D341Med (cell line): ENCODE data around the gene CUEDC1.

Experiments
- DNase-seq: peaks from one replicate; pipeline ENCODE4 v3.0.0; 2012; ENCODE audit warnings: low spot score

Gene CUEDC1

GRCh38 chr17:57955183-57955931, at the start of gene CUEDC1:
TSS of gene CUEDC1 (minus strand) at chr17:57955412. CDS start at chr17:57885564, 69,848 bp downstream.
- peak; percentile 92 for DNase-seq

GRCh38 chr17:58004060-58004459, 48.8 kb upstream of the CUEDC1 start:
- DNase-seq = no peak

- DNase-seq = no peak
Observed at GRCh38 chr17:58002973-58003372, 47.8 kb upstream of the CUEDC1 start.

GRCh38 chr17:58002154-58002948, 47.1 kb upstream of the CUEDC1 start:
- DNase-seq = no peak

- no peak for DNase-seq
Observed at GRCh38 chr17:58001461-58002124, 46.4 kb upstream of the CUEDC1 start.

- peak; percentile 40 for DNase-seq
Observed at GRCh38 chr17:57999496-58000017, 44.3 kb upstream of the CUEDC1 start.

GRCh38 chr17:57999010-57999495, 43.8 kb upstream of the CUEDC1 start:
- no peak for DNase-seq

GRCh38 chr17:57997085-57997809, 42.0 kb upstream of the CUEDC1 start:
- DNase-seq = no peak

GRCh38 chr17:57995076-57995956, 40.1 kb upstream of the CUEDC1 start:
- peak; percentile 83 for DNase-seq

GRCh38 chr17:57994436-57994835, 39.2 kb upstream of the CUEDC1 start:
- DNase-seq = no peak

- DNase-seq = no peak
Observed at GRCh38 chr17:57993471-57994365, 38.5 kb upstream of the CUEDC1 start.

GRCh38 chr17:57991537-57991936, 36.3 kb upstream of the CUEDC1 start:
- DNase-seq = no peak

GRCh38 chr17:57990037-57990436, 34.8 kb upstream of the CUEDC1 start:
- DNase-seq = no peak

GRCh38 chr17:57988301-57989250, 33.4 kb upstream of the CUEDC1 start:
- peak; percentile 94 for DNase-seq

- DNase-seq = peak; percentile 96
Observed at GRCh38 chr17:57987581-57988300, 32.5 kb upstream of the CUEDC1 start, which contains the start of gene VEZF1. TSS of gene VEZF1 (minus strand) at chr17:57988254. CDS start at chr17:57988111, 143 bp downstream.

- DNase-seq = peak; percentile 69
Observed at GRCh38 chr17:57986841-57987580, 31.8 kb upstream of the CUEDC1 start.

- DNase-seq = no peak
Observed at GRCh38 chr17:57985675-57985974, 30.4 kb upstream of the CUEDC1 start.
